HEK293 (cell line): ENCODE results near the gene FEZ2.
A peak's percentile ranks its signal among the peaks of the same experiment; 100 is the strongest.

Experiments used
- CTCF ChIA-PET: fragments of 350-600 bp; formaldehyde crosslinking; extraction: SDS; loops from one replicate; lab custom pipeline; 2021; ENCODE audit warnings: antibody characterized with exemption; lab: Yijun Ruan, JAX
- POLR2A ChIA-PET: fragments of 300-600 bp; formaldehyde crosslinking; extraction: SDS; loops from one replicate; lab custom pipeline; 2020; ENCODE audit warnings: antibody characterized with exemption, inconsistent platforms; lab: Yijun Ruan, JAX
- H3K27ac ChIP-seq: fragments of 200-500 bp; sonication (Bioruptor generic); 2 replicates; pipeline ENCODE4 v1.5.1; 2014; ENCODE audit warnings: low read depth, low read length, control low read depth, inconsistent platforms; ENCODE audit errors: extremely low read depth
- H3K36me3 ChIP-seq, 2 experiments: fragments of 200-500 bp in 1 of 2; sonication (Bioruptor generic) in 1 of 2; 1 replicate in 1 of 2; 2 replicates in 1 of 2; pipeline ENCODE4 v1.5.1; 2014 to 2017; ENCODE audit warnings: inconsistent platforms in 2 of 2, low read length in 2 of 2; ENCODE audit not compliant: control insufficient read depth in 2 of 2, insufficient read depth in 1 of 2
- H3K4me1 ChIP-seq: fragments of 200-500 bp; sonication (Bioruptor generic); 2 replicates; pipeline ENCODE4 v1.5.1; 2014; ENCODE audit warnings: mild to moderate bottlenecking, low read length, inconsistent platforms; ENCODE audit not compliant: control insufficient read depth, insufficient read depth
- H3K4me3 ChIP-seq: 2 replicates; pipeline ENCODE4 v1.5.1; 2011; ENCODE audit warnings: low read depth, mild to moderate bottlenecking, control low read depth, low read length, moderate library complexity
- H3K9me3 ChIP-seq: fragments of 200-500 bp; sonication (Bioruptor generic); 2 replicates; pipeline ENCODE4 v1.5.1; 2014; ENCODE audit warnings: low read depth, low read length, inconsistent platforms; ENCODE audit not compliant: control insufficient read depth, insufficient read depth
- HOXD13 ChIP-seq: sonication (generic); formaldehyde crosslinking; IDR thresholded peaks from 2 replicates; pipeline ENCODE4 v1.8.0; 2022; ENCODE audit warnings: missing genetic modification reagents, borderline replicate concordance
- SETDB1 ChIP-seq: IDR thresholded peaks from one replicate; pipeline ENCODE4 v1.6.1; 2017; ENCODE audit warnings: mild to moderate bottlenecking, low read length, moderate library complexity, mixed read lengths; ENCODE audit not compliant: insufficient read length
- ZBTB21 ChIP-seq: fragments of 450-650 bp; formaldehyde crosslinking; IDR thresholded peaks from 2 replicates; pipeline ENCODE4 v1.5.1; 2017; ENCODE audit warnings: missing biosample characterization, missing genetic modification characterization
- ZBTB48 ChIP-seq: fragments of 450-650 bp; formaldehyde crosslinking; IDR thresholded peaks from 2 replicates; pipeline ENCODE4 v1.5.1; 2016; ENCODE audit warnings: missing biosample characterization, missing genetic modification characterization
- ZBTB8A ChIP-seq: fragments of 450-650 bp; formaldehyde crosslinking; IDR thresholded peaks from 2 replicates; pipeline ENCODE4 v1.5.1; 2016; ENCODE audit warnings: missing biosample characterization, missing genetic modification characterization
- ZFP69B ChIP-seq: fragments of 450-650 bp; formaldehyde crosslinking; IDR thresholded peaks from 2 replicates; pipeline ENCODE4 v1.5.1; 2016; ENCODE audit warnings: missing biosample characterization, missing genetic modification characterization
- ZNF112 ChIP-seq: fragments of 450-650 bp; formaldehyde crosslinking; IDR thresholded peaks from 2 replicates; pipeline ENCODE4 v1.5.0; 2017; ENCODE audit warnings: missing biosample characterization, missing genetic modification characterization
- ZNF133 ChIP-seq: fragments of 450-650 bp; formaldehyde crosslinking; IDR thresholded peaks from 2 replicates; pipeline ENCODE4 v1.5.1; 2016; ENCODE audit warnings: missing biosample characterization, missing genetic modification characterization
- ZNF184 ChIP-seq: fragments of 450-650 bp; IDR thresholded peaks from 2 replicates; pipeline ENCODE4 v1.5.1; 2018; ENCODE audit warnings: missing biosample characterization, mild to moderate bottlenecking, missing genetic modification characterization
- ZNF221 ChIP-seq: fragments of 450-650 bp; formaldehyde crosslinking; IDR thresholded peaks from 2 replicates; pipeline ENCODE4 v1.5.1; 2017; ENCODE audit warnings: missing biosample characterization, missing genetic modification characterization, borderline replicate concordance
- ZNF302 ChIP-seq: fragments of 450-650 bp; formaldehyde crosslinking; IDR thresholded peaks from 2 replicates; pipeline ENCODE4 v1.5.1; 2016; ENCODE audit warnings: missing biosample characterization, missing genetic modification characterization, low read depth
- ZNF37A ChIP-seq: fragments of 450-650 bp; IDR thresholded peaks from 2 replicates; pipeline ENCODE4 v1.5.1; 2018; ENCODE audit warnings: missing biosample characterization, missing genetic modification characterization
- ZNF701 ChIP-seq: fragments of 450-650 bp; formaldehyde crosslinking; IDR thresholded peaks from 2 replicates; pipeline ENCODE4 v1.5.1; 2016; ENCODE audit warnings: missing biosample characterization, missing genetic modification characterization
- ZNF843 ChIP-seq: fragments of 450-650 bp; formaldehyde crosslinking; IDR thresholded peaks from 2 replicates; pipeline ENCODE4 v1.5.1; 2016; ENCODE audit warnings: missing biosample characterization, missing genetic modification characterization
- ZSCAN23 ChIP-seq: fragments of 450-650 bp; formaldehyde crosslinking; IDR thresholded peaks from 2 replicates; pipeline ENCODE4 v1.5.1; 2016; ENCODE audit warnings: missing biosample characterization, missing genetic modification characterization
- TF ChIP-seq, protein P1 (sequence below): fragments of 450-650 bp; formaldehyde crosslinking; IDR thresholded peaks from 2 replicates; pipeline ENCODE4; 2016; ENCODE audit warnings: missing biosample characterization, missing genetic modification characterization
- TF ChIP-seq, protein P2 (sequence below): fragments of 450-650 bp; formaldehyde crosslinking; IDR thresholded peaks from 2 replicates; pipeline ENCODE4 v1.5.1; 2017; ENCODE audit warnings: missing biosample characterization, missing genetic modification characterization

FEZ2 gene

DNA sequence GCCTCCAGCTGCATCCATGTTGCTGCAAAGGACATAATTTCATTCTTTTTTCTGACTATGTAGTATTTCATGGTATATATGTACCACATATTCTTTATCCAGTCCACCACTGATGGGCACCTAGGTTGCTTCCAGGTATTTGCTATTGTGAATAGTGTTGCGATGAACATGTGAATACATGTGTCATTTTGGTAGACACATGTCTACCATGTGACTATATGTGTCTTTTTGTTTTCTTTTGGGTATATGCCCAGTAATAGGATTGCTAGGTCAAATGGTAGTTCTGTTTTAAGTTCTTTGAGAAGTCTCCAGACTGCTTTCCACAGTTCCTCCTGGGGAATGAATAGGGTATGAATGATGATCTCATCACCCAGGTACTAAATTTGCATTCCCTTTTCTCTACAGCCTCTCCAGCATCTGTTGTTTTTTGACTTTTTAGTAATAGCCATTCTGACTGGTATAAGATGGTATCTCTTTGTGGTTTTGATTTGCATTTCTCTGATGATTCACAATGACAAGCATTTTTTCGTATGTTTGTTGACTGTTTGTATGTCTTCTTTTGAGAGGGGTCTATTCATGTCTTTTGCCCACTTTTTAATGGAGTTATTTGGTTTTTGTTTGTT lies 35.6 kb upstream of the FEZ2 start:
- Histone ChIP-seq H3K4me1 (no peaks in the 10 kb centered on the region), H3K9me3 (no peaks in the 10 kb centered on the region)
- POLR2A ChIA-PET, result interaction anchor here (0.7 kb wide), 1 partner anchor 15 kb away, joined by 3 read pairs; no protein-coding TSS in a partner anchor
- CTCF ChIA-PET, result no interaction called here
- no peak for TF ChIP-seq ZNF133 (tag by site-specific recombination)
- TF ChIP-seq ZBTB48 (tag by site-specific recombination), result no peak
- TF ChIP-seq ZNF843 (tag by site-specific recombination), result no peak
- TF ChIP-seq ZNF221, result no peak
- TF ChIP-seq, protein P1, sequence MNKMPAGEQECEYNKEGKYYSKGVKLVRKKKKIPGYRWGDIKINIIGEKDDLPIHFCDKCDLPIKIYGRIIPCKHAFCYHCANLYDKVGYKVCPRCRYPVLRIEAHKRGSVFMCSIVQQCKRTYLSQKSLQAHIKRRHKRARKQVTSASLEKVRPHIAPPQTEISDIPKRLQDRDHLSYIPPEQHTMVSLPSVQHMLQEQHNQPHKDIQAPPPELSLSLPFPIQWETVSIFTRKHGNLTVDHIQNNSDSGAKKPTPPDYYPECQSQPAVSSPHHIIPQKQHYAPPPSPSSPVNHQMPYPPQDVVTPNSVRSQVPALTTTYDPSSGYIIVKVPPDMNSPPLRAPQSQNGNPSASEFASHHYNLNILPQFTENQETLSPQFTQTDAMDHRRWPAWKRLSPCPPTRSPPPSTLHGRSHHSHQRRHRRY (tag by site-specific recombination), result no peak
- no peak for TF ChIP-seq ZBTB21 (tag by site-specific recombination)
- no peak for TF ChIP-seq ZNF302 (tag by site-specific recombination)
- no peak for TF ChIP-seq HOXD13 (CRISPR knock-in tag)
- TF ChIP-seq, all 188 proteins: peak for 0
- Histone ChIP-seq H3K36me3 (no peaks in the 10 kb centered on the region), H3K4me3 (no peak overlapping the region), H3K27ac (no peak overlapping the region)

DNA sequence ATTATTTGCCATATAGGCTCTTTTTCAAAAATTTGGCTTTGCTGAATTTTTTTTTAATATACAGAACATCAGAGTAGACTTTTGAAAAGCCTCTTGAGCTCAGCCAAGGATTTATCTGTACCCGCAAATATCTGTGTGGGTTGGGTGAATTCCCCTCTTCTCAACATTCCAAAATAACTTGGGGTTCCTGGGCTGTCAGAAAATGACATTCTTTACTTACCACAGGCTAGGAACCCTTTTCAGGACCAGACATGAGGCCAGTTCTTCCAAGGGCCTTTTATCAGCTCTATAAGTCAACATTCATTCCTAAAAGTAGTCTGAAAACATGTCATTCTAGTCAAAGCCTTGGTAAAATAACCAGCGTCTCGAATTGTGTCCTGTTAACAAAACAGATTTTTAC lies 28.8 kb upstream of the FEZ2 start:
- H3K9me3 ChIP-seq, result no peaks in the 10 kb centered on the region
- no peak for TF ChIP-seq ZNF184
- TF ChIP-seq, protein P2, sequence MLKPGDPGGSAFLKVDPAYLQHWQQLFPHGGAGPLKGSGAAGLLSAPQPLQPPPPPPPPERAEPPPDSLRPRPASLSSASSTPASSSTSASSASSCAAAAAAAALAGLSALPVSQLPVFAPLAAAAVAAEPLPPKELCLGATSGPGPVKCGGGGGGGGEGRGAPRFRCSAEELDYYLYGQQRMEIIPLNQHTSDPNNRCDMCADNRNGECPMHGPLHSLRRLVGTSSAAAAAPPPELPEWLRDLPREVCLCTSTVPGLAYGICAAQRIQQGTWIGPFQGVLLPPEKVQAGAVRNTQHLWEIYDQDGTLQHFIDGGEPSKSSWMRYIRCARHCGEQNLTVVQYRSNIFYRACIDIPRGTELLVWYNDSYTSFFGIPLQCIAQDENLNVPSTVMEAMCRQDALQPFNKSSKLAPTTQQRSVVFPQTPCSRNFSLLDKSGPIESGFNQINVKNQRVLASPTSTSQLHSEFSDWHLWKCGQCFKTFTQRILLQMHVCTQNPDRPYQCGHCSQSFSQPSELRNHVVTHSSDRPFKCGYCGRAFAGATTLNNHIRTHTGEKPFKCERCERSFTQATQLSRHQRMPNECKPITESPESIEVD (tag by site-specific recombination), result no peak
- no peak for TF ChIP-seq ZFP69B
- TF ChIP-seq ZNF37A, result no peak
- no peak for TF ChIP-seq ZBTB8A
- TF ChIP-seq ZNF701, result no peak
- TF ChIP-seq, all 188 proteins: peak for 0
- H3K36me3 ChIP-seq, result no peaks in the 10 kb centered on the region
- POLR2A ChIA-PET, result no interaction called here
- no peak overlapping the region for H3K4me3 ChIP-seq
- no peak overlapping the region for H3K27ac ChIP-seq
- CTCF ChIA-PET, result interaction anchor here (0.6 kb wide), 1 partner anchor 479 kb away, joined by 3 read pairs; no protein-coding TSS in a partner anchor
- H3K4me1 ChIP-seq, result no peaks in the 10 kb centered on the region

DNA sequence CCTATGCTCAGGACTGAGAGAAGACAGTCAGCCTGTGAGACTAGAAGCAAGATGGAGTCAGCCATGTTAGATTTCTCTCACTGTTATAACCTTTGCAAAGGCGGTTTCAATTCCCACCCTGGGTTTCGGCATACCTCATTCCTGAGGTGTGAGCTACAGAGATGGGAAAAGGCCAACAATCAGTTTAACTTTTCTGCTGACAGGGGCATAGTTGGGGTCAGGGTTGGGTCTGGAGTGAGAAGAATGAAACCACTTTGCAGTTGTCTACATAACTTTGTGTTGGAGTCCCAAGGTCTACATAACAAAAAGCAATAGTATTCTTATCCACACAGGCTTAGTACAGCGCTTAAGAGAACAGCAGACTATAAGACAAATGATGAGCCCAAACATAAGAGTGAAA lies 28.1 kb upstream of the FEZ2 start:
- H3K36me3 ChIP-seq, result no peaks in the 10 kb centered on the region
- no peak overlapping the region for H3K27ac ChIP-seq
- H3K4me3 ChIP-seq, result no peak overlapping the region
- no peaks in the 10 kb centered on the region for H3K4me1 ChIP-seq
- ChIA-PET CTCF (interaction anchor here (0.6 kb wide), 1 partner anchor 479 kb away, joined by 3 read pairs; no protein-coding TSS in a partner anchor), POLR2A (no interaction called here)
- H3K9me3 ChIP-seq, result no peaks in the 10 kb centered on the region
- no peak for TF ChIP-seq ZNF112

DNA sequence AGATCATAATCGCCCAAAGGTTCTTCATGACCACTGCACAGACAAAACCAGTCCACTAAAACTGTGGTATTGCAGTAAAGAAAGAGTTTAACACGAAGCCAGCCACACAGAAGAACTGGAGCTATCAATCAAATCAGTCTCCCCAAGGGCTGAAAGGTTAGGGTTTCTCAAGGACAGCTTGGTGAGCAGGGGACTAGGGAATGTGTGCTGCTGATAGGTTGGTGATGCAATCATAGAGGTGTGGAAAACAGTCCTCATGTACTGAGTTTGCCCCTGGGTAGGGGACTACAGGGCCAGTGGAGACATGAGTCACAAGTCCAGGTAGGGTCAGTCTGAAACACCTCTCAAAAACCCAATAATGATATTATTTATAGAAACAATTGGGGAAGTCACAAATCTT lies 27.3 kb upstream of the FEZ2 start:
- H3K9me3 ChIP-seq, result no peaks in the 10 kb centered on the region
- H3K36me3 ChIP-seq, result no peaks in the 10 kb centered on the region
- TF ChIP-seq SETDB1, result peak; percentile 32
- no peak for TF ChIP-seq ZSCAN23 (tag by site-specific recombination)
- no peak overlapping the region for H3K27ac ChIP-seq
- ChIA-PET CTCF (interaction anchor here (0.6 kb wide), 1 partner anchor 30 kb away, joined by 3 read pairs; no protein-coding TSS in a partner anchor), POLR2A (no interaction called here)
- H3K4me1 ChIP-seq, result no peaks in the 10 kb centered on the region
- no peak overlapping the region for H3K4me3 ChIP-seq
